ENCODE results near the gene RUNX2. TPM values are rescaled to one million over a fixed set of nuclear protein-coding genes. Genes with fewer than 3 reads are reported as not detected.

Gene RUNX2
- total RNA-seq, 2 experiments from 2014 or later, result 33.4 to 34.9 TPM

- H3K9me3 Mint-ChIP-seq, result no peaks in the 10 kb centered on the region
- DNase-seq, result no peak
- no peaks in the 10 kb centered on the region for H3K27me3 Mint-ChIP-seq
- intact Hi-C loops (cut with micrococcal nuclease), result no loop called here
- CTCF ChIA-PET, result no interaction called here
- peaks cover 8% of the 10 kb centered on the region for H3K4me1 Mint-ChIP-seq (ENCODE audit: low read depth)
- POLR2A ChIA-PET, result no interaction called here
- no peak overlapping the region for H3K4me3 Mint-ChIP-seq
- H3K27ac Mint-ChIP-seq, result no peak overlapping the region
- H3K36me3 Mint-ChIP-seq, result peaks cover 58% of the 10 kb centered on the region
Observed at GRCh38 chr6:45514454-45515230, 186.5 kb downstream of the RUNX2 start.

GRCh38 chr6:45518013-45518720, 190.0 kb downstream of the RUNX2 start:
- H3K27ac Mint-ChIP-seq, result no peak overlapping the region
- no peak for DNase-seq
- ChIA-PET CTCF (no interaction called here), POLR2A (no interaction called here)
- peaks cover 19% of the 10 kb centered on the region for H3K4me1 Mint-ChIP-seq (ENCODE audit: low read depth)
- no peaks in the 10 kb centered on the region for H3K27me3 Mint-ChIP-seq
- no peak overlapping the region for H3K4me3 Mint-ChIP-seq
- no peaks in the 10 kb centered on the region for H3K9me3 Mint-ChIP-seq
- peaks cover 54% of the 10 kb centered on the region for H3K36me3 Mint-ChIP-seq
- intact Hi-C loops (cut with micrococcal nuclease), result no loop called here

- ChIA-PET CTCF (interaction anchor here (0.6 to 0.7 kb wide), 2 partner anchors 96 to 147 kb away, joined by 3 read pairs; no protein-coding TSS in a partner anchor), POLR2A (interaction anchor here (0.6 kb wide), 1 partner anchor 43 kb away, joined by 3 read pairs; no protein-coding TSS in a partner anchor)
- H3K4me1 Mint-ChIP-seq (ENCODE audit: low read depth), result peaks cover 19% of the 10 kb centered on the region
- H3K27ac Mint-ChIP-seq, result no peak overlapping the region
- intact Hi-C loops (cut with micrococcal nuclease), result no loop called here
- H3K36me3 Mint-ChIP-seq, result peaks cover 47% of the 10 kb centered on the region
- no peaks in the 10 kb centered on the region for H3K27me3 Mint-ChIP-seq
- DNase-seq, result no peak
- no peak overlapping the region for H3K4me3 Mint-ChIP-seq
- H3K9me3 Mint-ChIP-seq, result no peaks in the 10 kb centered on the region
Observed at GRCh38 chr6:45521226-45521625, 193.1 kb downstream of the RUNX2 start.

- peaks cover 46% of the 10 kb centered on the region for H3K36me3 Mint-ChIP-seq
- intact Hi-C loops (cut with micrococcal nuclease), result no loop called here
- no peak for DNase-seq
- H3K27ac Mint-ChIP-seq, result no peak overlapping the region
- no peaks in the 10 kb centered on the region for H3K9me3 Mint-ChIP-seq
- H3K4me1 Mint-ChIP-seq (ENCODE audit: low read depth), result peaks cover 19% of the 10 kb centered on the region
- ChIA-PET CTCF (no interaction called here), POLR2A (no interaction called here)
- H3K4me3 Mint-ChIP-seq, result no peak overlapping the region
- no peaks in the 10 kb centered on the region for H3K27me3 Mint-ChIP-seq
Observed at GRCh38 chr6:45522486-45522885, 194.4 kb downstream of the RUNX2 start.

- ChIA-PET POLR2A (no interaction called here), CTCF (no interaction called here)
- no peak overlapping the region for H3K27ac Mint-ChIP-seq
- H3K36me3 Mint-ChIP-seq, result peaks cover 37% of the 10 kb centered on the region
- H3K4me1 Mint-ChIP-seq (ENCODE audit: low read depth), result peaks cover 3% of the 10 kb centered on the region
- no peaks in the 10 kb centered on the region for H3K9me3 Mint-ChIP-seq
- no peaks in the 10 kb centered on the region for H3K27me3 Mint-ChIP-seq
- intact Hi-C loops (cut with micrococcal nuclease), result no loop called here
- no peak for DNase-seq
- no peak overlapping the region for H3K4me3 Mint-ChIP-seq
Observed at GRCh38 chr6:45527210-45527609, 199.1 kb downstream of the RUNX2 start.

- no peak for DNase-seq
- Mint-ChIP-seq H3K36me3 (peaks cover 51% of the 10 kb centered on the region), H3K9me3 (no peaks in the 10 kb centered on the region), H3K4me3 (no peak overlapping the region), H3K4me1 (ENCODE audit: low read depth) (peaks cover 3% of the 10 kb centered on the region), H3K27ac (no peak overlapping the region), H3K27me3 (no peaks in the 10 kb centered on the region)
- intact Hi-C loops (cut with micrococcal nuclease), result no loop called here
- ChIA-PET POLR2A (interaction anchor here (0.6 to 0.7 kb wide), 2 partner anchors 156 to 392 kb away, joined by 3 to 4 read pairs; no protein-coding TSS in a partner anchor), CTCF (no interaction called here)
Observed at GRCh38 chr6:45531999-45532595, 204.0 kb downstream of the RUNX2 start.

- no peaks in the 10 kb centered on the region for H3K27me3 Mint-ChIP-seq
- peaks cover 3% of the 10 kb centered on the region for H3K4me1 Mint-ChIP-seq (ENCODE audit: low read depth)
- DNase-seq, result no peak
- H3K36me3 Mint-ChIP-seq, result peaks cover 50% of the 10 kb centered on the region
- ChIA-PET POLR2A (no interaction called here), CTCF (interaction anchor here (0.6 to 0.7 kb wide), 2 partner anchors 16 to 26 kb away, joined by 3 to 4 read pairs; no protein-coding TSS in a partner anchor)
- intact Hi-C loops (cut with micrococcal nuclease), result no loop called here
- no peak overlapping the region for H3K4me3 Mint-ChIP-seq
- no peaks in the 10 kb centered on the region for H3K9me3 Mint-ChIP-seq
- H3K27ac Mint-ChIP-seq, result no peak overlapping the region
Observed at GRCh38 chr6:45532721-45533210, 204.6 kb downstream of the RUNX2 start.

- Mint-ChIP-seq H3K36me3 (peaks cover 45% of the 10 kb centered on the region), H3K9me3 (no peaks in the 10 kb centered on the region), H3K4me3 (no peak overlapping the region), H3K27me3 (no peaks in the 10 kb centered on the region), H3K4me1 (ENCODE audit: low read depth) (peaks cover 5% of the 10 kb centered on the region), H3K27ac (no peak overlapping the region)
- CTCF ChIA-PET, result interaction anchor here (0.6 to 0.7 kb wide), 2 partner anchors 17 to 27 kb away, joined by 3 to 4 read pairs; no protein-coding TSS in a partner anchor
- DNase-seq, result no peak
- intact Hi-C loops (cut with micrococcal nuclease), result no loop called here
- POLR2A ChIA-PET, result no interaction called here
Observed at GRCh38 chr6:45533386-45533785, 205.3 kb downstream of the RUNX2 start.

- peaks cover 55% of the 10 kb centered on the region for H3K36me3 Mint-ChIP-seq
- no peaks in the 10 kb centered on the region for H3K9me3 Mint-ChIP-seq
- POLR2A ChIA-PET, result no interaction called here
- H3K27ac Mint-ChIP-seq, result no peak overlapping the region
- intact Hi-C loops (cut with micrococcal nuclease), result no loop called here
- H3K27me3 Mint-ChIP-seq, result no peaks in the 10 kb centered on the region
- DNase-seq, result no peak
- CTCF ChIA-PET, result no interaction called here
- H3K4me3 Mint-ChIP-seq, result no peak overlapping the region
- peaks cover 10% of the 10 kb centered on the region for H3K4me1 Mint-ChIP-seq (ENCODE audit: low read depth)
Observed at GRCh38 chr6:45535933-45536332, 207.8 kb downstream of the RUNX2 start.

- Mint-ChIP-seq H3K36me3 (peaks cover 63% of the 10 kb centered on the region), H3K27ac (no peak overlapping the region), H3K4me3 (no peak overlapping the region), H3K9me3 (no peaks in the 10 kb centered on the region), H3K4me1 (ENCODE audit: low read depth) (peaks cover 19% of the 10 kb centered on the region), H3K27me3 (no peaks in the 10 kb centered on the region)
- POLR2A ChIA-PET, result no interaction called here
- DNase-seq, result no peak
- intact Hi-C loops (cut with micrococcal nuclease), result no loop called here
- CTCF ChIA-PET, result no interaction called here
Observed at GRCh38 chr6:45537539-45537938, 209.4 kb downstream of the RUNX2 start.

GRCh38 chr6:45538641-45539547, 210.8 kb downstream of the RUNX2 start:
- Mint-ChIP-seq H3K36me3 (peaks cover 65% of the 10 kb centered on the region), H3K4me3 (no peak overlapping the region), H3K27me3 (no peaks in the 10 kb centered on the region), H3K4me1 (ENCODE audit: low read depth) (peaks cover 28% of the 10 kb centered on the region), H3K9me3 (no peaks in the 10 kb centered on the region), H3K27ac (peak overlapping the region; percentile 30)
- intact Hi-C loops (cut with micrococcal nuclease), result no loop called here
- ChIA-PET CTCF (interaction anchor here (0.7 kb wide), 1 partner anchor 788 kb away, joined by 3 read pairs; no protein-coding TSS in a partner anchor), POLR2A (no interaction called here)
- DNase-seq, result no peak
